HG02642 (cell line): ENCODE results near the gene PSMC6.

Experiments
- ATAC-seq: cut with Tn5 transposase; IDR thresholded peaks from one replicate; pipeline ENCODE4 v1.9.1; 2021; ENCODE audit warnings: mild to moderate bottlenecking; ENCODE audit not compliant: unreplicated experiment, poor library complexity

The PSMC6 gene

GRCh38 chr14:52776816-52777215 lies 69.8 kb downstream of the PSMC6 start:
- no peak for ATAC-seq
